ENCODE measurements around the gene SETD1B.
"Not testable (repeated sequence)": the region's sequence is repeated elsewhere in the genome, so short reads cannot be mapped to it uniquely, and the experiment has no call there.

SETD1B gene

GRCh38 chr12:121871467-121871866 is 67.7 kb downstream of the SETD1B start:
- Histone ChIP-seq H3K4me3 (no peak overlapping the region), H3K27me3 (no peaks in the 10 kb centered on the region), H3K4me1 (no peaks in the 10 kb centered on the region), H3K27ac (no peak overlapping the region), H3K9me3 (no peaks in the 10 kb centered on the region), H3K36me3 (no peaks in the 10 kb centered on the region)
- no peak for TF ChIP-seq CTCF (IDR thresholded peaks at IDR 0.05)
- DNase-seq, result no peak
- intact Hi-C loops (cut with DNase I; ENCODE audit: low total_unique reads), result no loop called here

- H3K27me3 ChIP-seq, result no peaks in the 10 kb centered on the region
- no peak overlapping the region for H3K27ac ChIP-seq
- H3K4me3 ChIP-seq, result no peak overlapping the region
- DNase-seq, result no peak
- H3K36me3 ChIP-seq, result no peaks in the 10 kb centered on the region
- intact Hi-C loops (cut with DNase I; ENCODE audit: low total_unique reads), result no loop called here
- no peaks in the 10 kb centered on the region for H3K4me1 ChIP-seq
- no peaks in the 10 kb centered on the region for H3K9me3 ChIP-seq
- no peak for TF ChIP-seq CTCF (IDR thresholded peaks at IDR 0.05)
Measured at GRCh38 chr12:121872546-121873215, 68.9 kb downstream of the SETD1B start.

GRCh38 chr12:121873216-121873569 is 69.4 kb downstream of the SETD1B start:
- intact Hi-C loops (cut with DNase I; ENCODE audit: low total_unique reads), result no loop called here

GRCh38 chr12:121874071-121874470 is 70.3 kb downstream of the SETD1B start:
- no peaks in the 10 kb centered on the region for H3K36me3 ChIP-seq
- intact Hi-C loops (cut with DNase I; ENCODE audit: low total_unique reads), result no loop called here
- no peak for TF ChIP-seq CTCF (IDR thresholded peaks at IDR 0.05)
- no peak overlapping the region for H3K4me3 ChIP-seq
- H3K27me3 ChIP-seq, result no peaks in the 10 kb centered on the region
- no peak overlapping the region for H3K27ac ChIP-seq
- DNase-seq, result no peak
- no peaks in the 10 kb centered on the region for H3K4me1 ChIP-seq
- H3K9me3 ChIP-seq, result no peaks in the 10 kb centered on the region

More at GRCh38 chr12:121873216-121873569, 69.4 kb downstream of the SETD1B start:
- H3K4me3 ChIP-seq, result no peak overlapping the region
- TF ChIP-seq CTCF (IDR thresholded peaks at IDR 0.05), result no peak
- no peaks in the 10 kb centered on the region for H3K4me1 ChIP-seq
- H3K9me3 ChIP-seq, result no peaks in the 10 kb centered on the region
- no peak overlapping the region for H3K27ac ChIP-seq
- no peaks in the 10 kb centered on the region for H3K36me3 ChIP-seq
- DNase-seq, result no peak
- no peaks in the 10 kb centered on the region for H3K27me3 ChIP-seq

GRCh38 chr12:121875582-121875981 is 71.8 kb downstream of the SETD1B start:
- TF ChIP-seq CTCF (IDR thresholded peaks at IDR 0.05), result no peak
- intact Hi-C loops (cut with DNase I; ENCODE audit: low total_unique reads), result no loop called here

GRCh38 chr12:121876080-121876447 is 72.3 kb downstream of the SETD1B start:
- H3K4me1 ChIP-seq; H3K4me3 ChIP-seq; DNase-seq; H3K27me3 ChIP-seq; intact Hi-C loops (cut with DNase I; ENCODE audit: low total_unique reads); H3K9me3 ChIP-seq; H3K36me3 ChIP-seq; H3K27ac ChIP-seq: not testable (repeated sequence)

More at GRCh38 chr12:121875582-121875981, 71.8 kb downstream of the SETD1B start:
- DNase-seq, result no peak
- Histone ChIP-seq H3K27ac (no peak overlapping the region), H3K9me3 (no peaks in the 10 kb centered on the region), H3K36me3 (no peaks in the 10 kb centered on the region), H3K4me1 (no peaks in the 10 kb centered on the region), H3K27me3 (no peaks in the 10 kb centered on the region), H3K4me3 (no peak overlapping the region)

Measured in tibial artery (tissue), 4 donors.